ENCODE measurements around the gene ECSCR. TPM values are rescaled to one million over a fixed set of nuclear protein-coding genes. Genes with fewer than 3 reads are reported as not detected.
"Not testable (repeated sequence)": the region's sequence is repeated elsewhere in the genome, so short reads cannot be mapped to it uniquely, and the experiment has no call there.

Gene ECSCR
- total and polyA plus RNA-seq, 3 donors from 2014 or later = 1.8 to 13.9 (median 2.4) TPM

- no peaks in the 10 kb centered on the region for H3K27me3 ChIP-seq
- 69 to 83% methylated on average over 6 of the region's 6 CpGs for WGBS, 2 donors
- H3K27ac ChIP-seq = no peak overlapping the region
Observed at GRCh38 chr5:139410121-139410992, 52.2 kb downstream of the ECSCR start.

GRCh38 chr5:139409116-139409515 is 53.4 kb downstream of the ECSCR start:
- H3K27ac ChIP-seq; DNase-seq; H3K36me3 ChIP-seq (ENCODE audit: low read depth, missing control alignments); H3K4me3 ChIP-seq; H3K4me1 ChIP-seq; H3K27me3 ChIP-seq; H3K9me3 ChIP-seq; intact Hi-C loops (cut with DNase I; ENCODE audit: low total_unique reads): not testable (repeated sequence)
- WGBS, 2 donors = 86 to 90% methylated on average over 4 to 5 of the region's 5 CpGs

More at GRCh38 chr5:139410121-139410992, 52.2 kb downstream of the ECSCR start:
- peaks cover 3% of the 10 kb centered on the region for H3K4me1 ChIP-seq
- no peaks in the 10 kb centered on the region for H3K36me3 ChIP-seq (ENCODE audit: low read depth, missing control alignments)
- no peak overlapping the region for H3K4me3 ChIP-seq
- no peak for DNase-seq
- no peaks in the 10 kb centered on the region for H3K9me3 ChIP-seq
- TF ChIP-seq CTCF (IDR thresholded peaks at IDR 0.05) = no peak
- no peak for TF ChIP-seq POLR2A (IDR thresholded peaks at IDR 0.05)
- intact Hi-C loops (cut with DNase I; ENCODE audit: low total_unique reads) = no loop called here

GRCh38 chr5:139408191-139408590 is 54.4 kb downstream of the ECSCR start:
- H3K4me1 ChIP-seq = no peaks in the 10 kb centered on the region
- TF ChIP-seq POLR2A (IDR thresholded peaks at IDR 0.05) (no peak), CTCF (IDR thresholded peaks at IDR 0.05) (no peak)
- H3K9me3 ChIP-seq = no peaks in the 10 kb centered on the region
- 87 to 94% methylated on average over 7 of the region's 7 CpGs for WGBS, 2 donors
- H3K27me3 ChIP-seq = no peaks in the 10 kb centered on the region
- H3K4me3 ChIP-seq = no peak overlapping the region
- H3K27ac ChIP-seq = no peak overlapping the region
- no peak for DNase-seq
- H3K36me3 ChIP-seq (ENCODE audit: low read depth, missing control alignments) = no peaks in the 10 kb centered on the region
- intact Hi-C loops (cut with DNase I; ENCODE audit: low total_unique reads) = no loop called here

GRCh38 chr5:139407517-139407916 is 55.0 kb downstream of the ECSCR start:
- Histone ChIP-seq H3K4me3 (no peak overlapping the region), H3K27ac (no peak overlapping the region), H3K36me3 (ENCODE audit: low read depth, missing control alignments) (no peaks in the 10 kb centered on the region), H3K4me1 (no peaks in the 10 kb centered on the region), H3K9me3 (no peaks in the 10 kb centered on the region), H3K27me3 (no peaks in the 10 kb centered on the region)
- DNase-seq = no peak
- intact Hi-C loops (cut with DNase I; ENCODE audit: low total_unique reads) = no loop called here
- no peak for TF ChIP-seq CTCF (IDR thresholded peaks at IDR 0.05)

GRCh38 chr5:139406963-139407362 is 55.6 kb downstream of the ECSCR start:
- WGBS, 2 donors = 74 to 83% methylated on average over 2 of the region's 2 CpGs
- H3K4me1 ChIP-seq = no peaks in the 10 kb centered on the region
- no peak overlapping the region for H3K4me3 ChIP-seq
- H3K27me3 ChIP-seq = no peaks in the 10 kb centered on the region
- H3K27ac ChIP-seq = no peak overlapping the region
- H3K36me3 ChIP-seq (ENCODE audit: low read depth, missing control alignments) = no peaks in the 10 kb centered on the region
- intact Hi-C loops (cut with DNase I; ENCODE audit: low total_unique reads) = no loop called here
- no peak for TF ChIP-seq CTCF (IDR thresholded peaks at IDR 0.05)
- TF ChIP-seq POLR2A (IDR thresholded peaks at IDR 0.05) = no peak
- DNase-seq = no peak
- no peaks in the 10 kb centered on the region for H3K9me3 ChIP-seq

Data from testis (tissue), 3 donors.